AG10803 (cell line): ENCODE results near the gene TSPAN8.
"Not testable (repeated sequence)": the region's sequence is repeated elsewhere in the genome, so short reads cannot be mapped to it uniquely, and the experiment has no call there.

Source experiments
- DNase-seq: peaks from one replicate; pipeline ENCODE4 v3.0.0; 2010; ENCODE audit warnings: low read depth
- H3K4me3 ChIP-seq: 2 replicates; pipeline ENCODE4 v1.5.1; 2011; ENCODE audit warnings: mild to moderate bottlenecking, low read length, control low read depth
- CTCF ChIP-seq: conservative IDR thresholded peaks from 2 replicates; pipeline ENCODE4 v1.5.1; 2011; ENCODE audit warnings: mild to moderate bottlenecking, low read length, control low read depth, inconsistent platforms

TSPAN8 gene

GRCh38 chr12:71174825-71175224 lies 17.0 kb upstream of the TSPAN8 start:
- DNase-seq: no peak
- no peak overlapping the region for H3K4me3 ChIP-seq
- TF ChIP-seq CTCF: no peak

GRCh38 chr12:71174146-71174545 lies 16.3 kb upstream of the TSPAN8 start:
- TF ChIP-seq CTCF: no peak

GRCh38 chr12:71170456-71170855 lies 12.7 kb upstream of the TSPAN8 start:
- TF ChIP-seq CTCF: no peak
- no peak overlapping the region for H3K4me3 ChIP-seq
- no peak for DNase-seq

More at GRCh38 chr12:71174146-71174545, 16.3 kb upstream of the TSPAN8 start:
- H3K4me3 ChIP-seq: no peak overlapping the region
- no peak for DNase-seq

GRCh38 chr12:71169286-71169685 lies 11.5 kb upstream of the TSPAN8 start:
- no peak for TF ChIP-seq CTCF
- H3K4me3 ChIP-seq: no peak overlapping the region
- DNase-seq: no peak

- TF ChIP-seq CTCF: no peak
- DNase-seq: no peak
- no peak overlapping the region for H3K4me3 ChIP-seq
Observed at GRCh38 chr12:71166862-71167496, 9.2 kb upstream of the TSPAN8 start.

- TF ChIP-seq CTCF: no peak
- no peak for DNase-seq
Observed at GRCh38 chr12:71166280-71166679, 8.5 kb upstream of the TSPAN8 start.

GRCh38 chr12:71165780-71166179 lies 8.0 kb upstream of the TSPAN8 start:
- not testable (repeated sequence) for DNase-seq, H3K4me3 ChIP-seq

More at GRCh38 chr12:71166280-71166679, 8.5 kb upstream of the TSPAN8 start:
- no peak overlapping the region for H3K4me3 ChIP-seq
